GM19193 (cell line): ENCODE results near the gene SRMS.

ENCODE experiments used
- POLR2A ChIP-seq: IDR thresholded peaks from 4 replicates; pipeline ENCODE4 v1.6.1; 2011; ENCODE audit not compliant: insufficient read depth, insufficient read length; ENCODE audit errors: extremely low read depth

Gene SRMS

GRCh38 chr20:63572071-63572787 lies 24.7 kb upstream of the SRMS start:
- TF ChIP-seq POLR2A, result no peak

- no peak for TF ChIP-seq POLR2A
Measured at GRCh38 chr20:63570281-63571086, 22.9 kb upstream of the SRMS start.

GRCh38 chr20:63568986-63569949 lies 21.7 kb upstream of the SRMS start:
- peak; percentile 5 for TF ChIP-seq POLR2A

- peak; percentile 11 for TF ChIP-seq POLR2A
Measured at GRCh38 chr20:63568170-63568981, 20.8 kb upstream of the SRMS start.

- no peak for TF ChIP-seq POLR2A
Measured at GRCh38 chr20:63567386-63568169, 20.0 kb upstream of the SRMS start.

- TF ChIP-seq POLR2A, result no peak
Measured at GRCh38 chr20:63567136-63567385, 19.5 kb upstream of the SRMS start.

GRCh38 chr20:63566395-63567135 lies 19.0 kb upstream of the SRMS start:
- TF ChIP-seq POLR2A, result no peak

- TF ChIP-seq POLR2A, result no peak
Measured at GRCh38 chr20:63565699-63566335, 18.3 kb upstream of the SRMS start.

GRCh38 chr20:63565021-63565698 lies 17.6 kb upstream of the SRMS start:
- no peak for TF ChIP-seq POLR2A

- no peak for TF ChIP-seq POLR2A
Measured at GRCh38 chr20:63564036-63564810, 16.7 kb upstream of the SRMS start.

GRCh38 chr20:63563225-63563935 lies 15.8 kb upstream of the SRMS start:
- no peak for TF ChIP-seq POLR2A
